Tibial nerve (tissue), 4 donors: ENCODE measurements around the gene LRRC4C. TPM values are rescaled to one million over a fixed set of nuclear protein-coding genes. Genes with fewer than 3 reads are reported as not detected.
A peak's percentile ranks its signal among the peaks of the same experiment; 100 is the strongest.
"Not testable (repeated sequence)": the region's sequence is repeated elsewhere in the genome, so short reads cannot be mapped to it uniquely, and the experiment has no call there.

ENCODE experiments used
- DNase-seq, 2 donors: peaks; one replicate each; pipeline ENCODE4 v3.0.0-alpha.2; 2019; ENCODE audit warnings: low spot score in 2 of 2
- H3K27ac ChIP-seq, 4 donors: fragments of 200-600 bp; sonication (generic) in 3 of 4; one replicate each; pipeline ENCODE4 v1.5.1; 2017 to 2019; ENCODE audit warnings: mild to moderate bottlenecking in 1 of 4
- H3K27me3 ChIP-seq, 2 donors: fragments of 200-600 bp; sonication (generic) in 1 of 2; one replicate each; pipeline versions ENCODE4 v1.5.1 to v1.6.0; 2017 to 2019
- H3K36me3 ChIP-seq, 3 donors: fragments of 200-600 bp; sonication (generic); one replicate each; pipeline ENCODE4 v1.5.1; 2018 to 2019
- H3K4me1 ChIP-seq, 4 donors: fragments of 200-600 bp; sonication (generic) in 3 of 4; one replicate each; pipeline ENCODE4 v1.5.1; 2017 to 2019
- H3K4me3 ChIP-seq, 4 donors: fragments of 200-600 bp; sonication (generic) in 3 of 4; one replicate each; pipeline ENCODE4 v1.5.1; 2017 to 2019; ENCODE audit warnings: mild to moderate bottlenecking in 1 of 4, moderate library complexity in 1 of 4
- H3K9me3 ChIP-seq, 4 donors: fragments of 200-600 bp; sonication (generic) in 3 of 4; one replicate each; pipeline ENCODE4 v1.5.1; 2017 to 2019
- EP300 ChIP-seq, 2 donors: sonication (generic); formaldehyde crosslinking; IDR thresholded peaks; one replicate each; pipeline ENCODE4 v1.6.1; 2017; ENCODE audit warnings: antibody characterized with exemption in 2 of 2, mild to moderate bottlenecking in 1 of 2
- POLR2A ChIP-seq, 2 donors: fragments of 450-650 bp; IDR thresholded peaks; one replicate each; pipeline ENCODE4 v1.6.1; 2017; ENCODE audit warnings: antibody characterized with exemption in 2 of 2, mild to moderate bottlenecking in 2 of 2, moderate library complexity in 2 of 2
- WGBS, 2 donors: methylation state at CpG; one replicate each; pipeline ENCODE4 v1.1.5; 2018; 5-methylcytosine and 5-hydroxymethylcytosine counted together
- total RNA-seq, 4 donors: library from RNA; depleted of rRNA; stranded (reverse); fragments of >200 nt; gene quantifications; one replicate each; pipeline ENCODE4 v1.1.0, GENCODE V29; 2016
- TF ChIP-seq, protein P1 (sequence below), 5 experiments: fragments of 200-600 bp in 3 of 5; fragments of 450-650 bp in 2 of 5; sonication (generic) in 3 of 5; IDR thresholded peaks; one replicate each; pipeline ENCODE4 v1.5.1; 2016 to 2019; ENCODE audit warnings: antibody characterized with exemption in 5 of 5, mild to moderate bottlenecking in 3 of 5, moderate library complexity in 2 of 5

LRRC4C gene
- total RNA-seq, 4 donors from 2014 or later: 7.1 to 15.7 (median 8.4) TPM

DNA sequence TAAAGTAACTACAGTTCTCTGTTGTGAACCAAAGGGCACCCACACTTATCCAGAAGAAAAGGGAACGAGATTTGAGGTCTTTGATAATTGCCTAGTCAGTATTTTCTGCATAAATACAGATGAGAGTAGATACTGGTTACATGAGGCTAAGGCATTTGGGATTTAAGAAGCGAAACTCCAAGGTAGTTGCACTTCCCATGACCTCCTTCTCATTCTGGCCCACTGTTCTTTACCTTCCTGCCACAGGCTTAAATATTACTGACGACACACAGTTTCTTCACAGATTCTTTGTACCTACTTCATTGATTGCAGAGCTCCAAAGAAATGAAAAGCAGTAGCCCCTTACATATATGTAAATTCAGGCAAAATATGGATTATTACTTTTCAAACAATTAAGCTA, 915.3 kb downstream of the LRRC4C start:
- H3K27me3 ChIP-seq: no peaks in the 10 kb centered on the region
- no peaks in the 10 kb centered on the region for H3K9me3 ChIP-seq
- H3K4me1 ChIP-seq: no peaks in the 10 kb centered on the region
- no peak for DNase-seq
- H3K4me3 ChIP-seq: no peak overlapping the region
- H3K27ac ChIP-seq: no peak overlapping the region
- H3K36me3 ChIP-seq: no peaks in the 10 kb centered on the region
- 51 to 62% methylated on average over 3 of the region's 3 CpGs for WGBS, 2 donors
- TF ChIP-seq, protein P1, sequence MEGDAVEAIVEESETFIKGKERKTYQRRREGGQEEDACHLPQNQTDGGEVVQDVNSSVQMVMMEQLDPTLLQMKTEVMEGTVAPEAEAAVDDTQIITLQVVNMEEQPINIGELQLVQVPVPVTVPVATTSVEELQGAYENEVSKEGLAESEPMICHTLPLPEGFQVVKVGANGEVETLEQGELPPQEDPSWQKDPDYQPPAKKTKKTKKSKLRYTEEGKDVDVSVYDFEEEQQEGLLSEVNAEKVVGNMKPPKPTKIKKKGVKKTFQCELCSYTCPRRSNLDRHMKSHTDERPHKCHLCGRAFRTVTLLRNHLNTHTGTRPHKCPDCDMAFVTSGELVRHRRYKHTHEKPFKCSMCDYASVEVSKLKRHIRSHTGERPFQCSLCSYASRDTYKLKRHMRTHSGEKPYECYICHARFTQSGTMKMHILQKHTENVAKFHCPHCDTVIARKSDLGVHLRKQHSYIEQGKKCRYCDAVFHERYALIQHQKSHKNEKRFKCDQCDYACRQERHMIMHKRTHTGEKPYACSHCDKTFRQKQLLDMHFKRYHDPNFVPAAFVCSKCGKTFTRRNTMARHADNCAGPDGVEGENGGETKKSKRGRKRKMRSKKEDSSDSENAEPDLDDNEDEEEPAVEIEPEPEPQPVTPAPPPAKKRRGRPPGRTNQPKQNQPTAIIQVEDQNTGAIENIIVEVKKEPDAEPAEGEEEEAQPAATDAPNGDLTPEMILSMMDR (IDR thresholded peaks at IDR 0.05): no peak
- TF ChIP-seq EP300 (IDR thresholded peaks at IDR 0.05): no peak
- no peak for TF ChIP-seq POLR2A (IDR thresholded peaks at IDR 0.05)

DNA sequence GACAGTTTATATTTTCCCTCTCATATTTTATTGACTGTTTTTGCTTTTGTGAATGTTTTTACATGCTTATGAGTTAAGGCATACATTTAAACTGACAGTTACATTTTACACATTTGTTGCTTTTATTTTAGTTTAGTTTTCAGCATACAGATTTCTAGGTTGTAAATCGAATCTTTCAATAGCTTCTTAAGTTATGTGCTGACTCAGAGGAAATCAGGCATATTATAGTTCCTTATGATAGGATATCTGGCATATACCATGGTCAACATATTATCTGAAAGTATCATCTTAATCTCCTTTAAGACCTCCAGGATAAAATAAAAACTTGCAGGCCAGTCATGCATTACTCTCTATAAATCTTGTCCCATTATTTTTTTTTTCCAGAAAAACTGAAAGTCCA, 916.6 kb downstream of the LRRC4C start:
- DNase-seq: no peak
- H3K9me3 ChIP-seq: no peaks in the 10 kb centered on the region
- TF ChIP-seq POLR2A (IDR thresholded peaks at IDR 0.05) (no peak), EP300 (IDR thresholded peaks at IDR 0.05) (no peak)
- TF ChIP-seq, protein P1 (IDR thresholded peaks at IDR 0.05): no peak
- H3K4me1 ChIP-seq: no peaks in the 10 kb centered on the region
- H3K27me3 ChIP-seq: no peaks in the 10 kb centered on the region
- WGBS, 2 donors: 59 to 63% methylated on average over 1 of the region's 1 CpG
- no peak overlapping the region for H3K27ac ChIP-seq
- no peak overlapping the region for H3K4me3 ChIP-seq
- H3K36me3 ChIP-seq: no peaks in the 10 kb centered on the region

DNA sequence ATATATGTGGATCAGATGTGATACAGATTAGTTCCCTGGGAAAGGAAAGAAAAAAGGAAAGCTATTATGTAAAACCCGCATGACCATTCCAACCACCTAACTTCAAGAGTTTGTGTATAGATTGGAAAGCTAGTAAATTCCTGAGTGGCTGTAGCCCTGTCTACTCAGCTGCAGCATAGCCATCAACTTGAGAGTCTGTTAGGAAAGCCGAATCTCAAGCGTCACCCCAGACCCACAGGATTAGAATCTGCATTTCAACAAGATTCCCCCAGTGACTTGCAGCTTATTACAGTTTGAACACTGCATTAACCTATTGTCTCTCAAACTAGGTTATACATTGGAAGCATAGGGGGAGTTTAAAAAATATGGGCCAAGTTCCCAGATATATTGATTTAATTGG, 921.7 kb downstream of the LRRC4C start:
- no peaks in the 10 kb centered on the region for H3K36me3 ChIP-seq
- TF ChIP-seq POLR2A (IDR thresholded peaks at IDR 0.05): no peak
- TF ChIP-seq, protein P1 (IDR thresholded peaks at IDR 0.05): no peak
- TF ChIP-seq EP300 (IDR thresholded peaks at IDR 0.05): no peak
- H3K27ac ChIP-seq: no peak overlapping the region
- H3K9me3 ChIP-seq: no peaks in the 10 kb centered on the region
- DNase-seq: no peak
- no peak overlapping the region for H3K4me3 ChIP-seq
- H3K27me3 ChIP-seq: no peaks in the 10 kb centered on the region
- WGBS, 2 donors: 66 to 81% methylated on average over 3 of the region's 3 CpGs
- H3K4me1 ChIP-seq: no peaks in the 10 kb centered on the region

DNA sequence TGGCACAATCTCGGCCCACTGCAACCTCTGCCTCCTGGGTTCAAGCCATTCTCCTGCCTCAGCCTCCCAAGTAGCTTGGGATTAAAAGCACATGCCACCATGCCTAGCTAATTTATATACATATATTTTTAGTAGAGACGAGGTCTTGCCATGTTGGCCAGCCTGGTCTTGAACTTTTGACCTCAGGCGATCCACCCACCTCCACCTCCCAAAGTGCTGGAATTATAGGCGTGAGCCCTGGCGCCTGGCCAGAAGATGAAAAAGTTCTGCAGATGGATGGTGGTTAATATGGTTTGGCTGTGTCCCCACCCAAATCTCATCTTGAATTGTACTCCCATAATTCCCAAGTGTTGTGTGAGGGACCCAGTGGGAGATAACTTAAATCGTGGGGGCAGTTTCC, 937.4 kb downstream of the LRRC4C start:
- DNase-seq: peak in 1 of 2 donors; percentile 13
- not testable (repeated sequence) for H3K4me3 ChIP-seq, H3K36me3 ChIP-seq, H3K9me3 ChIP-seq, H3K4me1 ChIP-seq, H3K27me3 ChIP-seq, H3K27ac ChIP-seq
- WGBS, 2 donors: 80 to 81% methylated on average over 6 of the region's 6 CpGs

DNA sequence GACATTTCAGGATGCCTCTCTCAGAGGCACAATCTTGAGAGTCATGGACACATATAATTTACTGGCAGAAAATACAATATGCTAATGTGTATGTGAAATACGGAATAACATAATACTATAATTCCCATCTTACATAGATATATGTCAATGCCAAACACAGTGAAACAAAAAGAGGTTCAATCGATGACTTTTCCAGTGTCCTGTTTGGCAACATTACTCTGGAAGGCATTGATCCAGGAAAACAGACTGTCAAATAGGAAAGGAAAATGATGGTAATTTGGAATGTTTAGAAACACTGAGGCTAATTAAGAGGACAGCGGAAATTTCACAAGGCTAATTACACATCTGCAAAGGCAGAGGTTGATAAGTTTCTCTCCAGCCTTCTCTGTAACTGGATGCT, 942.3 kb downstream of the LRRC4C start:
- 91 to 94% methylated on average over 3 of the region's 3 CpGs for WGBS, 2 donors
- DNase-seq: no peak

More for the DNA sequence above, 942.3 kb downstream of the LRRC4C start:
- H3K27ac ChIP-seq: no peak overlapping the region
- TF ChIP-seq EP300 (IDR thresholded peaks at IDR 0.05) (no peak), POLR2A (IDR thresholded peaks at IDR 0.05) (no peak)
- TF ChIP-seq, protein P1 (IDR thresholded peaks at IDR 0.05): no peak
- no peak overlapping the region for H3K4me3 ChIP-seq
- no peaks in the 10 kb centered on the region for H3K9me3 ChIP-seq
- no peaks in the 10 kb centered on the region for H3K27me3 ChIP-seq
- H3K36me3 ChIP-seq: no peaks in the 10 kb centered on the region
- no peaks in the 10 kb centered on the region for H3K4me1 ChIP-seq
